Endothelial cell of umbilical vein (primary cell): Measurements from ENCODE around the gene FGFRL1. TPM values are rescaled to one million over a fixed set of nuclear protein-coding genes. Genes with fewer than 3 reads are reported as not detected.

Experiments used
- BruUV-seq: library from RNA; stranded (reverse); fragments of 400-500 nt; replicated peaks from 2 replicates; lab custom pipeline; 2021; lab: Mats Ljungman, UMichigan
- CTCF ChIA-PET: fragments of 300-600, 350-600 bp; sonication (Branson Sonifier 250); formaldehyde crosslinking; loops from one replicate; lab custom pipeline; 2021; ENCODE audit warnings: antibody characterized with exemption, inconsistent platforms; lab: Charles Lee
- POLR2A ChIA-PET: fragments of 300-600, 350-600 bp; sonication (Branson Sonifier 250); formaldehyde crosslinking; loops from one replicate; lab custom pipeline; 2021; ENCODE audit warnings: antibody characterized with exemption, inconsistent platforms; lab: Charles Lee
- DNase-seq: peaks from one replicate; pipeline ENCODE4 v3.0.0-alpha.2; 2011; ENCODE audit warnings: low read depth, low spot score
- FAIRE-seq: peaks from 2 replicates; lab custom pipeline; 2011; peaks lifted over from hg19 to GRCh38; lab: Jason Lieb, UNC
- H2AFZ ChIP-seq: 2 replicates; pipeline ENCODE4 v1.6.0; 2012; ENCODE audit warnings: low read depth, low read length, control low read depth, inconsistent platforms
- H3K27ac ChIP-seq: 2 replicates; pipeline ENCODE4 v1.5.1; 2011; ENCODE audit warnings: low read depth, mild to moderate bottlenecking, control low read depth, low read length, moderate library complexity; ENCODE audit not compliant: insufficient read depth
- H3K27me3 ChIP-seq, 2 experiments: 2 replicates each; pipeline versions ENCODE4 v1.6.0 to v1.6.1; 2011; ENCODE audit warnings: low read length in 2 of 2, mixed read lengths in 1 of 2; ENCODE audit not compliant: control insufficient read depth in 2 of 2, insufficient read depth in 2 of 2
- H3K36me3 ChIP-seq, 2 experiments: 2 replicates in 1 of 2; 3 replicates in 1 of 2; pipeline ENCODE4 v1.5.1; 2011; ENCODE audit warnings: low read length in 2 of 2, mild to moderate bottlenecking in 1 of 2, moderate library complexity in 1 of 2; ENCODE audit not compliant: control insufficient read depth in 2 of 2, insufficient read depth in 2 of 2; ENCODE audit errors: extremely low read depth in 1 of 2
- H3K4me1 ChIP-seq: 3 replicates; pipeline ENCODE4 v1.5.1; 2011; ENCODE audit warnings: mild to moderate bottlenecking, low read length; ENCODE audit not compliant: control insufficient read depth, insufficient read depth; ENCODE audit errors: extremely low read depth
- H3K4me2 ChIP-seq: 2 replicates; pipeline ENCODE4 v1.6.1; 2011; ENCODE audit warnings: low read length, control low read depth, mixed read lengths; ENCODE audit not compliant: insufficient read depth
- H3K4me3 ChIP-seq, 3 experiments: fragments of 200-600 bp in 1 of 3; sonication (generic), shearing (Covaris generic) in 1 of 3; replicated peaks in 1 of 3; 2 replicates each; pipeline ENCODE4 v1.5.1; 2011 to 2016; ENCODE audit warnings: control low read depth in 3 of 3, low read length in 3 of 3, mild to moderate bottlenecking in 2 of 3, inconsistent platforms in 1 of 3, low read depth in 1 of 3, moderate library complexity in 1 of 3; ENCODE audit not compliant: insufficient read depth in 1 of 3
- H3K79me2 ChIP-seq: 2 replicates; pipeline ENCODE4 v1.6.0; 2012; ENCODE audit warnings: low read length, inconsistent platforms; ENCODE audit not compliant: control insufficient read depth, insufficient read depth
- H3K9ac ChIP-seq: replicated peaks from 2 replicates; pipeline ENCODE3; 2011; ENCODE audit warnings: low read length, control low read depth; ENCODE audit not compliant: insufficient read depth; ENCODE audit errors: extremely low read depth
- H3K9me1 ChIP-seq: replicated peaks from 3 replicates; pipeline ENCODE4 v1.6.0; 2011; ENCODE audit warnings: mild to moderate bottlenecking, low read length; ENCODE audit not compliant: control insufficient read depth, insufficient read depth; ENCODE audit errors: extremely low read depth
- H3K9me3 ChIP-seq: replicated peaks from 2 replicates; pipeline ENCODE4 v1.5.1; 2012; ENCODE audit warnings: low read length, inconsistent platforms; ENCODE audit not compliant: control insufficient read depth, insufficient read depth
- H4K20me1 ChIP-seq: replicated peaks from 2 replicates; pipeline ENCODE3; 2011; ENCODE audit warnings: mild to moderate bottlenecking, low read length; ENCODE audit not compliant: control insufficient read depth, insufficient read depth; ENCODE audit errors: extremely low read depth
- EZH2 ChIP-seq: IDR thresholded peaks from 2 replicates; pipeline ENCODE4 v1.6.1; 2012; ENCODE audit warnings: borderline replicate concordance, low read depth, mild to moderate bottlenecking, moderate library complexity, low read length, inconsistent platforms; ENCODE audit not compliant: severe bottlenecking
- FOS ChIP-seq: IDR thresholded peaks from 2 replicates; pipeline ENCODE4 v1.6.1; 2011; ENCODE audit warnings: mild to moderate bottlenecking, low read length, moderate library complexity, borderline replicate concordance; ENCODE audit not compliant: insufficient read depth
- GATA2 ChIP-seq: IDR thresholded peaks from 2 replicates; pipeline ENCODE4 v1.7.0; 2011; ENCODE audit warnings: low read depth, mild to moderate bottlenecking, moderate library complexity, mixed read lengths, low read length; ENCODE audit not compliant: insufficient read length, insufficient read depth
- JUN ChIP-seq: IDR thresholded peaks from 2 replicates; pipeline ENCODE4 v1.6.1; 2011; ENCODE audit warnings: borderline replicate concordance, low read depth; ENCODE audit not compliant: insufficient read length, insufficient read depth
- MYC ChIP-seq: IDR thresholded peaks from one replicate; pipeline ENCODE4 v1.6.1; 2011; ENCODE audit warnings: mild to moderate bottlenecking, low read depth, low read length
- POLR2A ChIP-seq: IDR thresholded peaks from 2 replicates; pipeline ENCODE4 v1.6.1; 2012; ENCODE audit warnings: low read depth, mild to moderate bottlenecking, control low read depth, low read length
- POLR2AphosphoS5 ChIP-seq: IDR thresholded peaks from 2 replicates; pipeline ENCODE4 v1.6.1; 2012; ENCODE audit warnings: low read depth, mild to moderate bottlenecking, control low read depth, low read length, moderate library complexity; ENCODE audit not compliant: insufficient read depth
- dilution Hi-C: fragments of 300-500 bp; cut with MboI; formaldehyde crosslinking; loops from one replicate; pipeline ENCODE4 v1.15.0; 2019; ENCODE audit warnings: low sequenced_read_pairs; ENCODE audit not compliant: extremely low pct_ligation_motif_present
- intact Hi-C: fragments of 100-400 bp; cut with micrococcal nuclease; formaldehyde crosslinking; loops from one replicate; pipeline ENCODE4 v1.10.0; 2022
- polyA plus RNA-seq, 4 experiments: library from polyadenylated mRNA; depleted of rRNA in 3 of 4; stranded (reverse) in 3 of 4; unstranded in 1 of 4; fragments of >200 nt; gene quantifications; 2 replicates each; pipeline versions ENCODE4 v1.2.1 to v1.2.3, GENCODE V29; 2011 to 2012; ENCODE audit warnings: missing spikeins in 1 of 4
- total RNA-seq: library from RNA; stranded (reverse); gene quantifications from 2 replicates; pipeline ENCODE4 v1.2.3, GENCODE V29; 2021
- TF ChIP-seq, protein P1 (sequence below): IDR thresholded peaks from 2 replicates; pipeline ENCODE4 v1.6.1; 2011; ENCODE audit not compliant: insufficient read depth, insufficient read length
- TF ChIP-seq, protein P2 (sequence below), 2 donors: IDR thresholded peaks; 1 replicate in 1 of 2; 2 replicates in 1 of 2; pipeline ENCODE4 v1.5.1; 2011; ENCODE audit warnings: low read length in 2 of 2, mild to moderate bottlenecking in 2 of 2, moderate library complexity in 2 of 2, control low read depth in 1 of 2, inconsistent platforms in 1 of 2, low read depth in 1 of 2; ENCODE audit not compliant: insufficient read depth in 1 of 2; ENCODE audit errors: extremely low read depth in 1 of 2

The FGFRL1 gene
- total and polyA plus RNA-seq, 2 donors (not counting 3 experiments of a cell fraction or from before 2014, with no cell fraction given): 33.3 to 74.6 TPM

GRCh38 chr4:1019729-1020470 lies 8.5 kb downstream of the FGFRL1 start:
- ChIA-PET CTCF (no interaction called here), POLR2A (no interaction called here)
- Histone ChIP-seq H3K27me3 (no peaks in the 10 kb centered on the region), H4K20me1 (no peaks in the 10 kb centered on the region), H3K27ac (no peak overlapping the region), H3K9ac (no peak overlapping the region), H3K36me3 (peaks cover 0 to 3% of the 10 kb centered on the region in 2 experiments), H3K9me1 (no peaks in the 10 kb centered on the region), H3K79me2 (no peaks in the 10 kb centered on the region), H3K4me2 (no peak overlapping the region), H3K4me1 (no peaks in the 10 kb centered on the region), H3K9me3 (no peaks in the 10 kb centered on the region), H3K4me3 (no peak overlapping the region), H2AFZ (no peak overlapping the region)
- FAIRE-seq (no peak), DNase-seq (no peak)
- BruUV-seq: no TSS peak
- dilution Hi-C loops: no loop called here
- intact Hi-C loops: no loop called here
- TF ChIP-seq POLR2A: no peak
- TF ChIP-seq POLR2AphosphoS5: no peak
- no peak for TF ChIP-seq GATA2

- H3K4me2 ChIP-seq: no peak overlapping the region
- no peaks in the 10 kb centered on the region for H3K9me1 ChIP-seq
- no peaks in the 10 kb centered on the region for H3K9me3 ChIP-seq
- intact Hi-C loops (no loop called here), dilution Hi-C loops (no loop called here)
- H3K79me2 ChIP-seq: no peaks in the 10 kb centered on the region
- ChIA-PET CTCF (interaction anchor here (0.9 kb wide), 1 partner anchor 11 kb away, joined by 3 read pairs; no protein-coding TSS in a partner anchor), POLR2A (no interaction called here)
- H2AFZ ChIP-seq: no peak overlapping the region
- H3K27ac ChIP-seq: no peak overlapping the region
- DNase-seq: no peak
- no peaks in the 10 kb centered on the region for H3K4me1 ChIP-seq
- TF ChIP-seq, protein P1, sequence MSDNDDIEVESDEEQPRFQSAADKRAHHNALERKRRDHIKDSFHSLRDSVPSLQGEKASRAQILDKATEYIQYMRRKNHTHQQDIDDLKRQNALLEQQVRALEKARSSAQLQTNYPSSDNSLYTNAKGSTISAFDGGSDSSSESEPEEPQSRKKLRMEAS: no peak
- TF ChIP-seq, protein P2, sequence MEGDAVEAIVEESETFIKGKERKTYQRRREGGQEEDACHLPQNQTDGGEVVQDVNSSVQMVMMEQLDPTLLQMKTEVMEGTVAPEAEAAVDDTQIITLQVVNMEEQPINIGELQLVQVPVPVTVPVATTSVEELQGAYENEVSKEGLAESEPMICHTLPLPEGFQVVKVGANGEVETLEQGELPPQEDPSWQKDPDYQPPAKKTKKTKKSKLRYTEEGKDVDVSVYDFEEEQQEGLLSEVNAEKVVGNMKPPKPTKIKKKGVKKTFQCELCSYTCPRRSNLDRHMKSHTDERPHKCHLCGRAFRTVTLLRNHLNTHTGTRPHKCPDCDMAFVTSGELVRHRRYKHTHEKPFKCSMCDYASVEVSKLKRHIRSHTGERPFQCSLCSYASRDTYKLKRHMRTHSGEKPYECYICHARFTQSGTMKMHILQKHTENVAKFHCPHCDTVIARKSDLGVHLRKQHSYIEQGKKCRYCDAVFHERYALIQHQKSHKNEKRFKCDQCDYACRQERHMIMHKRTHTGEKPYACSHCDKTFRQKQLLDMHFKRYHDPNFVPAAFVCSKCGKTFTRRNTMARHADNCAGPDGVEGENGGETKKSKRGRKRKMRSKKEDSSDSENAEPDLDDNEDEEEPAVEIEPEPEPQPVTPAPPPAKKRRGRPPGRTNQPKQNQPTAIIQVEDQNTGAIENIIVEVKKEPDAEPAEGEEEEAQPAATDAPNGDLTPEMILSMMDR (IDR thresholded peaks at IDR 0.05; ENCODE audit: extremely low read depth in 1 of 2, insufficient read depth in 1 of 2, low read depth in 1 of 2, low read length in 2 of 2): no peak
- no peak for TF ChIP-seq MYC
- TF ChIP-seq EZH2: no peak
- no peak for TF ChIP-seq POLR2AphosphoS5
- TF ChIP-seq JUN: no peak
- no peak for TF ChIP-seq FOS
- no peak overlapping the region for H3K9ac ChIP-seq
- no peaks in the 10 kb centered on the region for H4K20me1 ChIP-seq
- no peaks in the 10 kb centered on the region for H3K27me3 ChIP-seq
- H3K36me3 ChIP-seq: peaks cover 0 to 15% of the 10 kb centered on the region in 2 experiments
- BruUV-seq: no TSS peak
- no peak overlapping the region for H3K4me3 ChIP-seq
- no peak for FAIRE-seq
Measured at GRCh38 chr4:1021386-1022050, 10.1 kb downstream of the FGFRL1 start.
